ENCODE data around the gene PPP1R27. TPM values are rescaled to one million over a fixed set of nuclear protein-coding genes. Genes with fewer than 3 reads are reported as not detected.

The PPP1R27 gene
- total and polyA plus RNA-seq, 9 of the 15 experiments (the other 6 are each of a cell fraction or from before 2014, with no cell fraction given) = 0.29 to 6.9 (median 1.5) TPM; not detected in 2

GRCh38 chr17:81821603-81822311, 13.1 kb downstream of the PPP1R27 start (continued):
- TF ChIP-seq, protein P1, sequence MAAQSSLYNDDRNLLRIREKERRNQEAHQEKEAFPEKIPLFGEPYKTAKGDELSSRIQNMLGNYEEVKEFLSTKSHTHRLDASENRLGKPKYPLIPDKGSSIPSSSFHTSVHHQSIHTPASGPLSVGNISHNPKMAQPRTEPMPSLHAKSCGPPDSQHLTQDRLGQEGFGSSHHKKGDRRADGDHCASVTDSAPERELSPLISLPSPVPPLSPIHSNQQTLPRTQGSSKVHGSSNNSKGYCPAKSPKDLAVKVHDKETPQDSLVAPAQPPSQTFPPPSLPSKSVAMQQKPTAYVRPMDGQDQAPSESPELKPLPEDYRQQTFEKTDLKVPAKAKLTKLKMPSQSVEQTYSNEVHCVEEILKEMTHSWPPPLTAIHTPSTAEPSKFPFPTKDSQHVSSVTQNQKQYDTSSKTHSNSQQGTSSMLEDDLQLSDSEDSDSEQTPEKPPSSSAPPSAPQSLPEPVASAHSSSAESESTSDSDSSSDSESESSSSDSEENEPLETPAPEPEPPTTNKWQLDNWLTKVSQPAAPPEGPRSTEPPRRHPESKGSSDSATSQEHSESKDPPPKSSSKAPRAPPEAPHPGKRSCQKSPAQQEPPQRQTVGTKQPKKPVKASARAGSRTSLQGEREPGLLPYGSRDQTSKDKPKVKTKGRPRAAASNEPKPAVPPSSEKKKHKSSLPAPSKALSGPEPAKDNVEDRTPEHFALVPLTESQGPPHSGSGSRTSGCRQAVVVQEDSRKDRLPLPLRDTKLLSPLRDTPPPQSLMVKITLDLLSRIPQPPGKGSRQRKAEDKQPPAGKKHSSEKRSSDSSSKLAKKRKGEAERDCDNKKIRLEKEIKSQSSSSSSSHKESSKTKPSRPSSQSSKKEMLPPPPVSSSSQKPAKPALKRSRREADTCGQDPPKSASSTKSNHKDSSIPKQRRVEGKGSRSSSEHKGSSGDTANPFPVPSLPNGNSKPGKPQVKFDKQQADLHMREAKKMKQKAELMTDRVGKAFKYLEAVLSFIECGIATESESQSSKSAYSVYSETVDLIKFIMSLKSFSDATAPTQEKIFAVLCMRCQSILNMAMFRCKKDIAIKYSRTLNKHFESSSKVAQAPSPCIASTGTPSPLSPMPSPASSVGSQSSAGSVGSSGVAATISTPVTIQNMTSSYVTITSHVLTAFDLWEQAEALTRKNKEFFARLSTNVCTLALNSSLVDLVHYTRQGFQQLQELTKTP (IDR thresholded peaks at IDR 0.05; ENCODE audit: low read depth in 1 of 2, partially characterized antibody in 2 of 2) = peak in 1 of 2 experiments; percentile 63
- TF ChIP-seq DACH1 (IDR thresholded peaks at IDR 0.05; ENCODE audit: partially characterized antibody) (no peak), JUN (IDR thresholded peaks at IDR 0.05; ENCODE audit: borderline replicate concordance, low read depth, low read length) (peak; percentile 26; the same call in 1 of the 2 replicates), JUN (CRISPR knock-in tag; IDR thresholded peaks at IDR 0.05; ENCODE audit: borderline replicate concordance) (no peak), DPF2 (IDR thresholded peaks at IDR 0.05) (peak; percentile 73), PTTG1 (tag; IDR thresholded peaks at IDR 0.05; ENCODE audit: low read depth) (no peak), NR1H2 (CRISPR knock-in tag; IDR thresholded peaks at IDR 0.05) (no peak), ZBTB33 (CRISPR knock-in tag; IDR thresholded peaks at IDR 0.05) (peak; percentile 82), ZNF280B (CRISPR knock-in tag; IDR thresholded peaks at IDR 0.05) (no peak), GATAD2A (IDR thresholded peaks at IDR 0.05) (peak; percentile 71; the same call in 1 of the 2 replicates), C11orf30 (IDR thresholded peaks at IDR 0.05; ENCODE audit: low read depth) (no peak), NFIC (IDR thresholded peaks at IDR 0.05) (no peak), CBX8 (IDR thresholded peaks at IDR 0.05; ENCODE audit: borderline replicate concordance, extremely low read depth, low read depth, low read length, poor library complexity, severe bottlenecking) (no peak), ZNF316 (IDR thresholded peaks at IDR 0.05) (no peak), ZNF184 (CRISPR knock-in tag; IDR thresholded peaks at IDR 0.05) (no peak)
- TF ChIP-seq, protein P2, sequence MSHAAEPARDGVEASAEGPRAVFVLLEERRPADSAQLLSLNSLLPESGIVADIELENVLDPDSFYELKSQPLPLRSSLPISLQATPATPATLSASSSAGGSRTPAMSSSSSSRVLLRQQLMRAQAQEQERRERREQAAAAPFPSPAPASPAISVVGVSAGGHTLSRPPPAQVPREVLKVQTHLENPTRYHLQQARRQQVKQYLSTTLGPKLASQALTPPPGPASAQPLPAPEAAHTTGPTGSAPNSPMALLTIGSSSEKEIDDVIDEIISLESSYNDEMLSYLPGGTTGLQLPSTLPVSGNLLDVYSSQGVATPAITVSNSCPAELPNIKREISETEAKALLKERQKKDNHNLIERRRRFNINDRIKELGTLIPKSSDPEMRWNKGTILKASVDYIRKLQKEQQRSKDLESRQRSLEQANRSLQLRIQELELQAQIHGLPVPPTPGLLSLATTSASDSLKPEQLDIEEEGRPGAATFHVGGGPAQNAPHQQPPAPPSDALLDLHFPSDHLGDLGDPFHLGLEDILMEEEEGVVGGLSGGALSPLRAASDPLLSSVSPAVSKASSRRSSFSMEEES (CRISPR knock-in tag; IDR thresholded peaks at IDR 0.05) = no peak
- TF ChIP-seq, protein P3, sequence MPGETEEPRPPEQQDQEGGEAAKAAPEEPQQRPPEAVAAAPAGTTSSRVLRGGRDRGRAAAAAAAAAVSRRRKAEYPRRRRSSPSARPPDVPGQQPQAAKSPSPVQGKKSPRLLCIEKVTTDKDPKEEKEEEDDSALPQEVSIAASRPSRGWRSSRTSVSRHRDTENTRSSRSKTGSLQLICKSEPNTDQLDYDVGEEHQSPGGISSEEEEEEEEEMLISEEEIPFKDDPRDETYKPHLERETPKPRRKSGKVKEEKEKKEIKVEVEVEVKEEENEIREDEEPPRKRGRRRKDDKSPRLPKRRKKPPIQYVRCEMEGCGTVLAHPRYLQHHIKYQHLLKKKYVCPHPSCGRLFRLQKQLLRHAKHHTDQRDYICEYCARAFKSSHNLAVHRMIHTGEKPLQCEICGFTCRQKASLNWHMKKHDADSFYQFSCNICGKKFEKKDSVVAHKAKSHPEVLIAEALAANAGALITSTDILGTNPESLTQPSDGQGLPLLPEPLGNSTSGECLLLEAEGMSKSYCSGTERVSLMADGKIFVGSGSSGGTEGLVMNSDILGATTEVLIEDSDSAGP (CRISPR knock-in tag; IDR thresholded peaks at IDR 0.05) = no peak
